ENCODE results near the gene CRB2. TPM values are rescaled to one million over a fixed set of nuclear protein-coding genes. Genes with fewer than 3 reads are reported as not detected.

CRB2 gene
- total and polyA plus RNA-seq, 12 donors, result under 0.01 to 0.24 (median 0.07) TPM; not detected in 4

DNA sequence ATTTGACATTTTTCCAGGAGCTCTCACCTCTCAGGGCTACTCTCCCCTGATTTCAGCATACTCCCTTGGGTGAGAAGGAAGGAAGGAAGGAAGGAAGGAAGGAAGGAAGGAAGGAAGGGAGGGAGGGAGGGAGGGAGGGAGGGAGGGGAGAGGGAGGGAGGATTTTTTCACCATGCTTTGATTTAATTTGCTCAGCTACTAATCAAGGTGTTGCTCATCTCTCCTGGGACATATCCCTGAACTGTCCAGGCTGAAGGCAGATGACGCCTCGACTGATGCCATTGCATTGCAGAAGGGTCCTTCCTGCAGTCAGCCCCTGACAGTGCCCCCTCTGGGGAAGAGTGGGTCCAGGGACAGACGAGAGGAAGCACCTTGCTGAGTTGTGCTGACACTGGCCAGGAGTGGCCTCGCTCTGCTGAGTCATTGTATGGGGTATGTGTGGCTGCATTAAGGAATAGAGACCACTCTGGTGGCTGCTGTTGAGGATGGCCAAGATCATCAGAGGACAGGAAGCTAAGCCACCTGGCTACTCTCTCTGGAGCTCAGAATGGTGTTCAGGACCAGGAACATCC, 43.6 kb upstream of the CRB2 start:
- no peaks in the 10 kb centered on the region for H3K36me3 ChIP-seq (replicated peaks in 1 of 2)
- TF ChIP-seq, protein P1, sequence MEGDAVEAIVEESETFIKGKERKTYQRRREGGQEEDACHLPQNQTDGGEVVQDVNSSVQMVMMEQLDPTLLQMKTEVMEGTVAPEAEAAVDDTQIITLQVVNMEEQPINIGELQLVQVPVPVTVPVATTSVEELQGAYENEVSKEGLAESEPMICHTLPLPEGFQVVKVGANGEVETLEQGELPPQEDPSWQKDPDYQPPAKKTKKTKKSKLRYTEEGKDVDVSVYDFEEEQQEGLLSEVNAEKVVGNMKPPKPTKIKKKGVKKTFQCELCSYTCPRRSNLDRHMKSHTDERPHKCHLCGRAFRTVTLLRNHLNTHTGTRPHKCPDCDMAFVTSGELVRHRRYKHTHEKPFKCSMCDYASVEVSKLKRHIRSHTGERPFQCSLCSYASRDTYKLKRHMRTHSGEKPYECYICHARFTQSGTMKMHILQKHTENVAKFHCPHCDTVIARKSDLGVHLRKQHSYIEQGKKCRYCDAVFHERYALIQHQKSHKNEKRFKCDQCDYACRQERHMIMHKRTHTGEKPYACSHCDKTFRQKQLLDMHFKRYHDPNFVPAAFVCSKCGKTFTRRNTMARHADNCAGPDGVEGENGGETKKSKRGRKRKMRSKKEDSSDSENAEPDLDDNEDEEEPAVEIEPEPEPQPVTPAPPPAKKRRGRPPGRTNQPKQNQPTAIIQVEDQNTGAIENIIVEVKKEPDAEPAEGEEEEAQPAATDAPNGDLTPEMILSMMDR (IDR thresholded peaks at IDR 0.05), result no peak
- no peak for TF ChIP-seq POLR2A (IDR thresholded peaks at IDR 0.05)
- no peak overlapping the region for H3K4me3 ChIP-seq
- no peaks in the 10 kb centered on the region for H3K27me3 ChIP-seq
- H3K4me1 ChIP-seq (replicated peaks in 1 of 2), result no peaks in the 10 kb centered on the region
- 75 to 80% (median 77%) methylated on average over 4 of the region's 4 CpGs for WGBS, 4 donors
- H3K9me3 ChIP-seq (replicated peaks in 1 of 3), result no peaks in the 10 kb centered on the region
- intact Hi-C loops (cut with DNase I), result no loop called here
- H3K27ac ChIP-seq, result no peak overlapping the region
- no peak for DNase-seq

DNA sequence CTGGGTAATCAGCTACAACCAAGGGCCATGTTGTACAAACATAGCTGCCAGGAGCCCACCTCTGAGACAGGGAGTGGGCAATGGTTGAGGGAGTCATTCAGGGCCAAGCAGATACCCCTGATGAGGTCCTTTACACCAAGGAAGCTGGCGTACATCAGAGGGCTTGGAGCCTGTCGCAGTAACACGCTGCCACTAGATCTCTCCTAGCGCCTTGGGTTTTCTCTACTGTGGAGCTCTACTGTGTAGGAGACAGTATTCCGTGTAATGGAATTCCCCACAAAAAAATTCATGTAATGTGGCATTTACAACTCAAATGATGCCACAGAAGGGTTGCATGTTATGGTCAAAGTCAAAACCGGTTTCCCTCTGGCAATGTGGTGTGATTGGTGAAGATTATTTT, 41.4 kb upstream of the CRB2 start:
- Histone ChIP-seq H3K4me1 (replicated peaks in 1 of 2) (no peaks in the 10 kb centered on the region), H3K4me3 (no peak overlapping the region), H3K27me3 (no peaks in the 10 kb centered on the region), H3K9me3 (replicated peaks in 1 of 3) (no peaks in the 10 kb centered on the region), H3K27ac (no peak overlapping the region), H3K36me3 (replicated peaks in 1 of 2) (no peaks in the 10 kb centered on the region)
- intact Hi-C loops (cut with DNase I), result no loop called here
- DNase-seq, result no peak
- 89 to 94% (median 93%) methylated on average over 6 of the region's 6 CpGs for WGBS, 4 donors
- TF ChIP-seq POLR2A (IDR thresholded peaks at IDR 0.05), result no peak
- TF ChIP-seq, protein P1 (IDR thresholded peaks at IDR 0.05), result no peak

DNA sequence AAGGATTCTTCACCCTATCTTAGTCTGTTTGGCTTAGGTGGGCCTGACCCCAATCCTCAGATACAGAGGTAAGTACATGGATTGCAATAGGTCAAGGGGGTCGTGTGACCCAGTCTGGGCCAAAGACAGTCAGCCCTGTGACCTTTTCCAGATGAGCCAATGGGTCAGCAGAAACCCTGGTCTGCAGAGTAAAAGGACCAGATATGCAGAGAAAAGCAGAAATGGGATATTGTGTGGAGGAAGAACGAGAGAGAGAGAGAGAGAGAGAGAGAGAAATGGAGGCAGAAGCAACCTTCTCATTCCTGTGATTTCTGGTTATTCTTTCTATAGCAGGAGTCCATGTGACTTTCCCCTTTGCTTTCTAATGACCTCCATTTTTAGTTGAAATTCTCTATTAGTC, 40.4 kb upstream of the CRB2 start:
- Histone ChIP-seq H3K27me3 (no peaks in the 10 kb centered on the region), H3K9me3 (replicated peaks in 1 of 3) (no peaks in the 10 kb centered on the region), H3K4me3 (no peak overlapping the region), H3K27ac (no peak overlapping the region), H3K4me1 (replicated peaks in 1 of 2) (no peaks in the 10 kb centered on the region), H3K36me3 (replicated peaks in 1 of 2) (no peaks in the 10 kb centered on the region)
- intact Hi-C loops (cut with DNase I), result no loop called here
- TF ChIP-seq, protein P1 (IDR thresholded peaks at IDR 0.05), result no peak
- TF ChIP-seq POLR2A (IDR thresholded peaks at IDR 0.05), result no peak
- 68 to 77% (median 72%) methylated on average over 2 of the region's 2 CpGs for WGBS, 4 donors
- no peak for DNase-seq

DNA sequence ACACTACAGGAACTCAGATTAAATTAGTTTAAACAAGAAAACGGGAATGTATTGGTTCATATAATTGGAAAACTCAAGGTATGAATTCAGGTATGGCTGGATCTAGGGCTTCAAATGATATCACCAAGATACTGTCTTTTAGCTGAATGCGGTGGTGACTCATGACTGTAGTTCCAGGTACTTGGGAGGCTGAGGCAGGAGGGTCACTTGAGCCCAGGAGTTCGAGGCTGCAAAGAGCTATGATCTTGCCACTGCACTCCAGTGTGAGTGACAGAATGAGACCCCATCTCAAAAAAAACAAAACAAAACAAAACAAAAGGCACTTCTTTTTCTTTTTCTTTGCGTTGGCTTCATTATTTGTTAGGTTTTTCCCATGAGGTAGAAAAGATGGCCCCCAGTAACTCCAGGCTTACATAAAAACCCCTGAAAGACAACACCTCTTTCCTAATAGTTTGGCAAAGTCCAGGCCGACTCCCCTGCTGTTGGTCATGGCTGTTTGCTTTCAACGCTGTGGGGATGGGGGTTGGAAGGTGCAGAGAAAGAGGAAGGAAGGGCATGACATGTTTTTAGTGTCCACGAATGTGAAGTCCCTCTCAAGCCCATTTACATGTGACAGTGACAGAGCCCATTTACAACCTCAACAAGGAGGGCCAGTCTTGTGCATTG, 39.8 kb upstream of the CRB2 start:
- intact Hi-C loops (cut with DNase I), result no loop called here
- TF ChIP-seq, protein P1 (IDR thresholded peaks at IDR 0.05), result no peak
- TF ChIP-seq POLR2A (IDR thresholded peaks at IDR 0.05), result no peak
- H3K27ac ChIP-seq, result no peak overlapping the region

More for the DNA sequence above, 39.8 kb upstream of the CRB2 start:
- Histone ChIP-seq H3K4me3 (no peak overlapping the region), H3K36me3 (replicated peaks in 1 of 2) (no peaks in the 10 kb centered on the region), H3K4me1 (replicated peaks in 1 of 2) (no peaks in the 10 kb centered on the region), H3K27me3 (no peaks in the 10 kb centered on the region), H3K9me3 (replicated peaks in 1 of 3) (no peaks in the 10 kb centered on the region)
- 70 to 81% (median 75%) methylated on average over 7 of the region's 7 CpGs for WGBS, 4 donors
- DNase-seq, result no peak

Measured in adrenal gland (tissue), 12 donors.